ENCODE results near the gene EMC1.

GRCh38 chr1:19287436-19288185 is 36.3 kb upstream of the EMC1 start:
- TF ChIP-seq EP300 (IDR thresholded peaks at IDR 0.05; ENCODE audit: borderline replicate concordance) (no peak), MAX (IDR thresholded peaks at IDR 0.05) (no peak), NFIC (IDR thresholded peaks at IDR 0.05) (no peak), CREB1 (IDR thresholded peaks at IDR 0.05; ENCODE audit: low read depth) (no peak), EGR1 (IDR thresholded peaks at IDR 0.05) (no peak), YY1 (IDR thresholded peaks at IDR 0.05; ENCODE audit: low read depth) (no peak), REST (IDR thresholded peaks at IDR 0.05; ENCODE audit: low read depth) (no peak), ZBTB7A (IDR thresholded peaks at IDR 0.05; ENCODE audit: low read depth) (no peak)
